Chondrocyte (in vitro differentiated cells): ENCODE results near the gene STIL. TPM values are rescaled to one million over a fixed set of nuclear protein-coding genes. Genes with fewer than 3 reads are reported as not detected.

Experiments
- DNase-seq: peaks from one replicate; pipeline ENCODE4 v3.0.0; 2021; ENCODE audit warnings: mixed read lengths, low spot score
- H3K27ac Mint-ChIP-seq: one replicate; pipeline ENCODE4 v1.8.0; 2021; ENCODE audit warnings: mild to moderate bottlenecking, moderate library complexity, mixed read lengths; ENCODE audit not compliant: unreplicated experiment
- H3K27me3 Mint-ChIP-seq: 2 replicates; pipeline ENCODE4 v1.8.0; 2021; ENCODE audit warnings: low read depth, mixed read lengths
- H3K36me3 Mint-ChIP-seq: 2 replicates; pipeline ENCODE4 v1.8.0; 2021; ENCODE audit warnings: low read depth, mixed read lengths
- H3K4me1 Mint-ChIP-seq: 2 replicates; pipeline ENCODE4 v1.8.0; 2021; ENCODE audit warnings: low read depth, mild to moderate bottlenecking, mixed read lengths
- H3K4me3 Mint-ChIP-seq: one replicate; pipeline ENCODE4 v1.8.0; 2021; ENCODE audit warnings: mild to moderate bottlenecking, moderate library complexity, mixed read lengths; ENCODE audit not compliant: unreplicated experiment
- H3K9me3 Mint-ChIP-seq: 2 replicates; pipeline ENCODE4 v1.8.0; 2021; ENCODE audit warnings: low read depth, mixed read lengths
- CTCF ChIP-seq: fragments of 200-600 bp; sonication (generic); IDR thresholded peaks from 2 replicates; pipeline ENCODE4 v1.5.0; 2021; ENCODE audit warnings: antibody characterized with exemption, mild to moderate bottlenecking, moderate library complexity
- total RNA-seq: library from RNA; stranded (reverse); gene quantifications from 3 replicates; pipeline ENCODE4 v1.2.1, GENCODE V29; 2021

STIL gene
- total RNA-seq, 1 donor from 2014 or later, result 5.0 TPM

- TF ChIP-seq CTCF, result no peak
- Mint-ChIP-seq H3K4me1 (no peaks in the 10 kb centered on the region), H3K4me3 (no peak overlapping the region), H3K9me3 (no peaks in the 10 kb centered on the region), H3K36me3 (no peaks in the 10 kb centered on the region), H3K27me3 (peaks cover 10% of the 10 kb centered on the region), H3K27ac (no peak overlapping the region)
- DNase-seq, result no peak
These were observed 98.2 kb downstream of the STIL start for GRCh38 chr1:47215713-47216112.

- Mint-ChIP-seq H3K9me3 (no peaks in the 10 kb centered on the region), H3K27me3 (peaks cover 8% of the 10 kb centered on the region), H3K4me1 (no peaks in the 10 kb centered on the region), H3K4me3 (no peak overlapping the region), H3K27ac (no peak overlapping the region), H3K36me3 (no peaks in the 10 kb centered on the region)
- TF ChIP-seq CTCF, result no peak
- DNase-seq, result no peak
These were observed 99.4 kb downstream of the STIL start for GRCh38 chr1:47214549-47214948.

GRCh38 chr1:47213230-47213963, 100.5 kb downstream of the STIL start:
- no peak for DNase-seq
- H3K9me3 Mint-ChIP-seq, result no peaks in the 10 kb centered on the region
- TF ChIP-seq CTCF, result no peak
- H3K4me3 Mint-ChIP-seq, result no peak overlapping the region
- peaks cover 20% of the 10 kb centered on the region for H3K27me3 Mint-ChIP-seq
- H3K4me1 Mint-ChIP-seq, result no peaks in the 10 kb centered on the region
- H3K27ac Mint-ChIP-seq, result no peak overlapping the region
- no peaks in the 10 kb centered on the region for H3K36me3 Mint-ChIP-seq

GRCh38 chr1:47212636-47213229, 101.2 kb downstream of the STIL start:
- H3K27me3 Mint-ChIP-seq, result peaks cover 24% of the 10 kb centered on the region
- TF ChIP-seq CTCF, result no peak
- H3K4me1 Mint-ChIP-seq, result no peaks in the 10 kb centered on the region
- H3K4me3 Mint-ChIP-seq, result no peak overlapping the region
- H3K27ac Mint-ChIP-seq, result no peak overlapping the region
- DNase-seq, result no peak
- H3K9me3 Mint-ChIP-seq, result no peaks in the 10 kb centered on the region
- no peaks in the 10 kb centered on the region for H3K36me3 Mint-ChIP-seq

GRCh38 chr1:47211796-47212269, 102.1 kb downstream of the STIL start:
- Mint-ChIP-seq H3K27ac (no peak overlapping the region), H3K4me1 (no peaks in the 10 kb centered on the region), H3K27me3 (peaks cover 27% of the 10 kb centered on the region), H3K9me3 (no peaks in the 10 kb centered on the region), H3K36me3 (no peaks in the 10 kb centered on the region), H3K4me3 (no peak overlapping the region)
- TF ChIP-seq CTCF, result no peak
- DNase-seq, result no peak
